Esophagus squamous epithelium (tissue), 5 donors: ENCODE measurements around the gene SH2D6. TPM values are rescaled to one million over a fixed set of nuclear protein-coding genes. Genes with fewer than 3 reads are reported as not detected.
A peak's percentile ranks its signal among the peaks of the same experiment; 100 is the strongest.

ENCODE experiments used
- DNase-seq: peaks from one replicate; lab custom pipeline; 2025; lab: John Stamatoyannopoulos, UW
- H3K27ac ChIP-seq, 4 donors: fragments of 200-600 bp; sonication (generic); one replicate each; pipeline ENCODE4 v1.5.1; 2016 to 2019; ENCODE audit warnings: mild to moderate bottlenecking in 1 of 4
- H3K27me3 ChIP-seq, 4 donors: fragments of 200-600 bp; sonication (generic); 1 replicate in 3 of 4; 2 replicates in 1 of 4; pipeline versions ENCODE4 v1.5.1 to v1.6.0; 2017 to 2021; ENCODE audit warnings: antibody characterized with exemption in 1 of 4
- H3K36me3 ChIP-seq, 3 donors: fragments of 200-600 bp; sonication (generic); one replicate each; pipeline ENCODE4 v1.5.1; 2016 to 2019
- H3K4me1 ChIP-seq, 3 donors: fragments of 200-600 bp; sonication (generic); one replicate each; pipeline ENCODE4 v1.5.1; 2017 to 2019
- H3K4me3 ChIP-seq, 4 donors: fragments of 200-600 bp; sonication (generic); 1 replicate in 3 of 4; 2 replicates in 1 of 4; pipeline ENCODE4 v1.5.1; 2016 to 2019; ENCODE audit warnings: mild to moderate bottlenecking in 2 of 4, moderate library complexity in 1 of 4
- H3K9me3 ChIP-seq, 3 donors: fragments of 200-600 bp; sonication (generic); one replicate each; pipeline ENCODE4 v1.5.1; 2016 to 2019
- POLR2A ChIP-seq, 4 donors: fragments of 450-650 bp; IDR thresholded peaks; one replicate each; pipeline ENCODE4 v1.6.1; 2017; ENCODE audit warnings: antibody characterized with exemption in 4 of 4, mild to moderate bottlenecking in 4 of 4, moderate library complexity in 3 of 4
- WGBS, 2 donors: methylation state at CpG; one replicate each; pipeline ENCODE4 v1.1.5; 2018; 5-methylcytosine and 5-hydroxymethylcytosine counted together
- intact Hi-C: fragments of 100-400 bp; cut with DNase I; formaldehyde crosslinking; loops from one replicate; pipeline ENCODE4 v1.15.0; 2022
- total RNA-seq, 4 donors: library from RNA; depleted of rRNA; stranded (reverse); fragments of >200 nt; gene quantifications; one replicate each; pipeline ENCODE4 v1.1.0, GENCODE V29; 2016
- TF ChIP-seq, protein P1 (sequence below), 6 experiments: fragments of 450-650 bp in 4 of 6; fragments of 200-600 bp in 2 of 6; sonication (generic) in 2 of 6; IDR thresholded peaks; one replicate each; pipeline ENCODE4 v1.5.1; 2016 to 2019; ENCODE audit warnings: antibody characterized with exemption in 6 of 6, mild to moderate bottlenecking in 4 of 6, moderate library complexity in 4 of 6
- donor health status: DM: yes; HTN: yes; CAD: no.

The SH2D6 gene
- total RNA-seq, 4 donors from 2014 or later: 0.50 TPM; not detected in 3

DNA sequence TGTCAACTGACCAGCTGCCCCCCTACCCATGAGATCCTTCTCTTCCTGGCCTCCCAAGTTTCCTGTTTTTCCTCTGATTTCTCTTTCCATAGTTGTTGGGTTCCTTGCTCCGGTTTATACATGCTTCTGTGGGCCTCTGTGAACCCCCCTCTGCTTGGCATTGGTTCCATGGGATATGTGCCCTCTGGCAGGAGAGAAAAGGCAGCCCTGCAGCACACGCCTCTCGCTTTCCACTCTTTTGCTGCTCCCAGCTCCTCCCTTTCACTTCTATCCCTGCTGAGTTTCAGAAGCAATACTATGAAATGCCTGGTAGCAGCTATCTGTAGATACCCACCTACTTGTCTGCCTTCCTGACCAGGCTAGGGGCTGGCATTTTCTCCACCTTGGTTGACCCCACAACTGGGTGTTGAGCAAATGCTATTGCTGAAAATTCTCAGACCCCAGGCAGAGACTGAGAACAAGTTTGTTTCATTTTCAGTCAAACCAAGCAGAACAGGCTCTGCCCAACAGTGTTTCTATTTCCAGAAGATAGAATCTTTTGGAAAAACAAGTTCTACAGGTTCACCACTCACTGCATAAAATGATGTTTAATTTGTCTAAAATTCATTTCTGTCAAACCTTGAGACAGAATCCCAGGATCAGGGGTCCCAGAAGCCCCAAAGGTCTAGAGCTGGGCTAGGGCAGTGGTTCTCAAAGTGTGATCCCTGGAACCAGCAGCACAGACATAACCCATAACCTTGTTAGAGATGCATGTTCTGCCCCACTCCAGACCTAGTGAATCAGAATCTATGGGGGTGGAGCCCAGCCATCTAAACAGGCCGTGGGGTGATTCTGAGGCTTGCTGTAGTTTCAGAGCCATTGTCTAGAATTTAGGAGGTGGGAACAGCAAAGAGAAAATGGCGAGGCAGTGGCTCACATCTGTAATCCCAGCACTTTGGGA lies 21.7 kb upstream of the SH2D6 start:
- TF ChIP-seq, protein P1, sequence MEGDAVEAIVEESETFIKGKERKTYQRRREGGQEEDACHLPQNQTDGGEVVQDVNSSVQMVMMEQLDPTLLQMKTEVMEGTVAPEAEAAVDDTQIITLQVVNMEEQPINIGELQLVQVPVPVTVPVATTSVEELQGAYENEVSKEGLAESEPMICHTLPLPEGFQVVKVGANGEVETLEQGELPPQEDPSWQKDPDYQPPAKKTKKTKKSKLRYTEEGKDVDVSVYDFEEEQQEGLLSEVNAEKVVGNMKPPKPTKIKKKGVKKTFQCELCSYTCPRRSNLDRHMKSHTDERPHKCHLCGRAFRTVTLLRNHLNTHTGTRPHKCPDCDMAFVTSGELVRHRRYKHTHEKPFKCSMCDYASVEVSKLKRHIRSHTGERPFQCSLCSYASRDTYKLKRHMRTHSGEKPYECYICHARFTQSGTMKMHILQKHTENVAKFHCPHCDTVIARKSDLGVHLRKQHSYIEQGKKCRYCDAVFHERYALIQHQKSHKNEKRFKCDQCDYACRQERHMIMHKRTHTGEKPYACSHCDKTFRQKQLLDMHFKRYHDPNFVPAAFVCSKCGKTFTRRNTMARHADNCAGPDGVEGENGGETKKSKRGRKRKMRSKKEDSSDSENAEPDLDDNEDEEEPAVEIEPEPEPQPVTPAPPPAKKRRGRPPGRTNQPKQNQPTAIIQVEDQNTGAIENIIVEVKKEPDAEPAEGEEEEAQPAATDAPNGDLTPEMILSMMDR (IDR thresholded peaks at IDR 0.05): no peak
- TF ChIP-seq POLR2A (IDR thresholded peaks at IDR 0.05): no peak
- Histone ChIP-seq H3K4me3 (peak overlapping the region in 3 of 4 donors; percentile 21 to 39 (median 25)), H3K27ac (peak overlapping the region; percentile 81 to 89 (median 86)), H3K36me3 (peaks cover 12 to 91% (median 20%) of the 10 kb centered on the region in 3 donors), H3K9me3 (no peaks in the 10 kb centered on the region), H3K27me3 (no peaks in the 10 kb centered on the region), H3K4me1 (peaks cover 11 to 56% (median 17%) of the 10 kb centered on the region in 3 donors)
- intact Hi-C loops: no loop called here
- WGBS, 2 donors: 31 to 34% methylated on average over 5 of the region's 5 CpGs
- no peak for DNase-seq

DNA sequence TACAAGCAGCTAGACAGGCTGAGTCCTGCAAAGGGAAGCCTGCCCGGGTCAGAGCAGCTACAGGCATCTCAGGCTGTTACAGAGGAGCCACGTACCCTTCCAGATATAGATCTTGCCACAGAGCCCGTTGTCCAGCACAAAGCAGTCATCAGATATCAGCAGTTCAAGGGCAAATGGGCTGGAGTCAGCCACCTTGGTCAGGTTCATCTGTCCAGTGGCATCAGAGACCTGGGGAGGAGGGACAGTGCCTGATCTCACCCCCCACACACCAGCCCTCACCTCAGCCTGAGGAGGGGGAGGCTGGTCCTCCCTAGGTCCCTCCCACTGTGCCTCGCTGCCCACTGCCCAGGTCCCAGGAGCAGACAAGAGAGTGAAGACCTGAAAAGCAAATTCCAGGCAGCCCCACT lies 20.6 kb upstream of the SH2D6 start:
- no peak overlapping the region for H3K4me3 ChIP-seq
- peaks cover 11 to 56% (median 17%) of the 10 kb centered on the region in 3 donors for H3K4me1 ChIP-seq
- no peaks in the 10 kb centered on the region for H3K27me3 ChIP-seq
- H3K27ac ChIP-seq: peak overlapping the region; percentile 33 to 89 (median 84)
- DNase-seq: no peak
- TF ChIP-seq POLR2A (IDR thresholded peaks at IDR 0.05): no peak
- TF ChIP-seq, protein P1 (IDR thresholded peaks at IDR 0.05): no peak
- intact Hi-C loops: no loop called here
- H3K36me3 ChIP-seq: peaks cover 12 to 84% (median 20%) of the 10 kb centered on the region in 3 donors
- WGBS, 2 donors: 58 to 64% methylated on average over 4 of the region's 4 CpGs
- H3K9me3 ChIP-seq: no peaks in the 10 kb centered on the region

GRCh38 chr2:85398426-85399182 lies 19.9 kb upstream of the SH2D6 start:
- Histone ChIP-seq H3K4me3 (no peak overlapping the region), H3K9me3 (no peaks in the 10 kb centered on the region), H3K27ac (peak overlapping the region; percentile 33 to 89 (median 84)), H3K4me1 (peaks cover 11 to 53% (median 17%) of the 10 kb centered on the region in 3 donors), H3K36me3 (peaks cover 12 to 77% (median 19%) of the 10 kb centered on the region in 3 donors), H3K27me3 (no peaks in the 10 kb centered on the region)
- DNase-seq: no peak
- WGBS, 2 donors: 78 to 92% methylated on average over 5 of the region's 8 CpGs
- intact Hi-C loops: no loop called here
- TF ChIP-seq, protein P1 (IDR thresholded peaks at IDR 0.05): no peak
- TF ChIP-seq POLR2A (IDR thresholded peaks at IDR 0.05): no peak

- intact Hi-C loops: no loop called here
- Histone ChIP-seq H3K36me3 (peaks cover 12 to 72% (median 14%) of the 10 kb centered on the region in 3 donors), H3K27me3 (no peaks in the 10 kb centered on the region)
Measured at GRCh38 chr2:85399183-85399455, 19.4 kb upstream of the SH2D6 start.

More at GRCh38 chr2:85399183-85399455, 19.4 kb upstream of the SH2D6 start:
- no peak for TF ChIP-seq POLR2A (IDR thresholded peaks at IDR 0.05)
- TF ChIP-seq, protein P1 (IDR thresholded peaks at IDR 0.05): no peak
- Histone ChIP-seq H3K27ac (no peak overlapping the region), H3K9me3 (no peaks in the 10 kb centered on the region), H3K4me1 (peaks cover 11 to 48% (median 17%) of the 10 kb centered on the region in 3 donors), H3K4me3 (no peak overlapping the region)
- 91 to 94% methylated on average over 2 to 4 of the region's 8 CpGs for WGBS, 2 donors
- DNase-seq: no peak
